GM19372 (cell line): ENCODE measurements around the gene ZNF823.

Source experiments
- ATAC-seq: cut with Tn5 transposase; IDR thresholded peaks from one replicate; pipeline ENCODE4 v1.9.1; 2021; ENCODE audit warnings: mild to moderate bottlenecking, low read depth, moderate library complexity; ENCODE audit not compliant: unreplicated experiment

Gene ZNF823

GRCh38 chr19:11745869-11746268 is 7.1 kb upstream of the ZNF823 start:
- no peak for ATAC-seq

GRCh38 chr19:11737964-11738745 is 591 bp downstream of the ZNF823 start:
- ATAC-seq, result peak; percentile 37

- no peak for ATAC-seq
Observed at GRCh38 chr19:11736696-11737095, 2.0 kb downstream of the ZNF823 start.

GRCh38 chr19:11735375-11735774 is 3.4 kb downstream of the ZNF823 start:
- ATAC-seq, result no peak

- no peak for ATAC-seq
Observed at GRCh38 chr19:11729586-11729985, 9.2 kb downstream of the ZNF823 start.

DNA sequence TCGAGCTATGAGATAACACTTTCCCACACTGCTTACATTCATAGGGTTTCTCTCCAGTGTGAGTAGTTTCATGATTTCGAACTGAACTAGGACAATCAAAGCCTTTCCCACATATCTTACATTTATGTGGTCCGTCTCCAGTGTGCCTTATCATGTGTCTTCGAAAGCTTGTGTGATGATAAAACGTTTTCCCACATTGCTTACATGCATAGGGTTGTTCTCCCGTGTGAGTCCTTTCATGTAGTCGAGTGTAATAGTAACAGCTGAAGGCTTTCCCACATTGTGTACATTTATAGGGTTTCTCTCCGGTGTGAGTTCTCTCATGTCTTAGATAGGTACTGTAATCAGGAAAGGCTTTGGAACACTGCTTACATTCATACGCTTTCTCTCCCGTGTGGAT is 16.3 kb downstream of the ZNF823 start:
- ATAC-seq, result no peak

- no peak for ATAC-seq
Observed at GRCh38 chr19:11721681-11722080, 17.1 kb downstream of the ZNF823 start.

DNA sequence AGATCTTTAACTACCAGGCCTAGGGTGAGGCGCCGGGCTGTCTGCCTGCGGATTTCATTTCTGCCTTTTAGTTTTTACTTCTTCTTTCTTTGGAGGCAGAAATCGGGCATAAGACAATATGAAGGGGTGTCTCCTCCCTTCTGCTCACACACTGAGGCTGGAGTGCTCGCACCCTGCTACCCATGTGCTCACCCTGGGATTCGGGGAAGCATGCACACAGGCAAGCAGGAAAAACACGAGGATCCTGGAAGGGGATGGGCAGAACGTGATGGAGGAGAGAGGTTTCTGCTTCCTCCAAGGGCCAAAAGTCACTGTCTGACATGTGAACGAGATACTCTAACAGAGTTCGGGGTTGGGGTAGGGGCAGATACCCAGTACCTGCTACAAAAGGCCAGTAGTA is 28.4 kb downstream of the ZNF823 start:
- ATAC-seq, result no peak

- ATAC-seq, result no peak
Observed at GRCh38 chr19:11708457-11708856, 30.3 kb downstream of the ZNF823 start.

DNA sequence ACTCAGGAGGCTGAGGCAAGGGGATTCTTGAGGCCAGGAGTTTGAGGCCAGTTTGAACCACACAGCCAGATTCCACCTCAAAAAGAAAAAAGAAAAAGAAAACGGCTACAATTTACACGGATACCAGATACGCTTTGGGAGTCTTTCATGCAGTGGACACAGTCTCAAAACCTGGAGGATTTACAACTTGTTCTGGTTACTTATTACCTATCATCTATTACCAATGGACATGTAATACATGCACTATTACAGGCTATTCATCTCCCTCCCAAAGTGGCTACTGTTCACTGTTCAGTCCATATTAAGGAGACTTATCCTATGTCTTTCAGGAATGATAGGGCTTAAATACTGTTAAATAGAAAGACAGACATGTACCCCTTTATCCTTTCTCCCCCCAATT is 33.3 kb downstream of the ZNF823 start:
- ATAC-seq, result no peak

GRCh38 chr19:11704626-11705025 is 34.1 kb downstream of the ZNF823 start:
- no peak for ATAC-seq

DNA sequence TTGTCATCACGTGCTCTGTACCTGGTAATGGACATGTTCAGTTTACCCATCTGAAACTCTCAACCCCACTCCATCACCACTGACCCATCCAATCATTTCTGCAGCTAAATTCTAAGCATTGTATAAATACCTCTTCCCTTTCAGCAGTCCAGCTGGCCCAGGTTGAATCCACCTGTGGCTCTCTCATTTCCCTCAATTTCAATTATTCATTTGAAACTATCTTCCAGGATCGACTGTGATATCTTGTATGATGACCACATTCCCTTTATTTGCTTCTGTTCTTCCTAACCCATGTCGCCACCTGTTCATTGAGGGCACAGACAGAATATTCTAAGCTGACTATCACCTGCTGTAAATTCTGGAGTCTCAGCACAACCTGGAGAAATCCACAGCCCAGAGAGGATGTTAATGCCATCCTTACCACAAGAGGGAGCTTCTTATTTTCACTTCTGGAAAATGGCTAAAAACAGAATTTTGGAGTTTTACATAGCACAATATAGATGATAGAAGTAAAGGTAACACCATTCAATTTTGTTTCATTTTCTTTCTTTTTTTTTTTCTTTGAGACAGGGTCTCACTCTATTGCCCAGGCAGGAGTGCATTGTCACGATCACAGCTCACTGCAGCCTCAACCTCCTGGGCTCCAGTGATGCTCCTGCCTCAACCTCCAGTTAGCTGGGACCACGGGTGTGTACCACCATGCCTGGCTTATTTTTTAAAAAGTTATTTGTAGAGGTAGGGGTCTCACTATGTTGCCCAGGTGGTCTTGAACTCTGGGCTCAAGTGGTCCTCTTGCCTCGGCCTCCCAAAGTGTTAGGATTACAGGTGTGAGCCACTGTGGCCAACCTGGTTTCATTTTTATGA is 38.6 kb downstream of the ZNF823 start:
- no peak for ATAC-seq

DNA sequence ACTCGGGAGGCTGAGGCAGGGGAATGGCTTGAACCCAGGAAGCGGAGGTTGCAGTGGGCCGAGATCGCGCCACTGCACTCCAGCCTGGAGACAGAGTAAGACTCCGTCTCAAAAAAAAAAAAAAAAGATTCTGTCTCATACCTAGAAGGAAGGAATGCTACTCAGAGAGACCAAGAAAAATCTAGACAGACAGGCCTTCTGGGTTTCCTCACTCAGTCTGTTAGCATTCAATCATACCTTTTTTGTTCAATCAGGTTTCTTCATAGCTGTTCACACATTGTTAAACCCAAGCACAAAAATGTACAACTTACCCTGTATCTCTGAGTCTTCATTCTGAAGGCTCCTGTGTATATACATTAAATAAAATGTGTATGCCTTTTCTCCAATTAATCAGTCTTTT is 40.5 kb downstream of the ZNF823 start:
- ATAC-seq, result no peak

GRCh38 chr19:11697284-11697855 is 41.4 kb downstream of the ZNF823 start:
- no peak for ATAC-seq

DNA sequence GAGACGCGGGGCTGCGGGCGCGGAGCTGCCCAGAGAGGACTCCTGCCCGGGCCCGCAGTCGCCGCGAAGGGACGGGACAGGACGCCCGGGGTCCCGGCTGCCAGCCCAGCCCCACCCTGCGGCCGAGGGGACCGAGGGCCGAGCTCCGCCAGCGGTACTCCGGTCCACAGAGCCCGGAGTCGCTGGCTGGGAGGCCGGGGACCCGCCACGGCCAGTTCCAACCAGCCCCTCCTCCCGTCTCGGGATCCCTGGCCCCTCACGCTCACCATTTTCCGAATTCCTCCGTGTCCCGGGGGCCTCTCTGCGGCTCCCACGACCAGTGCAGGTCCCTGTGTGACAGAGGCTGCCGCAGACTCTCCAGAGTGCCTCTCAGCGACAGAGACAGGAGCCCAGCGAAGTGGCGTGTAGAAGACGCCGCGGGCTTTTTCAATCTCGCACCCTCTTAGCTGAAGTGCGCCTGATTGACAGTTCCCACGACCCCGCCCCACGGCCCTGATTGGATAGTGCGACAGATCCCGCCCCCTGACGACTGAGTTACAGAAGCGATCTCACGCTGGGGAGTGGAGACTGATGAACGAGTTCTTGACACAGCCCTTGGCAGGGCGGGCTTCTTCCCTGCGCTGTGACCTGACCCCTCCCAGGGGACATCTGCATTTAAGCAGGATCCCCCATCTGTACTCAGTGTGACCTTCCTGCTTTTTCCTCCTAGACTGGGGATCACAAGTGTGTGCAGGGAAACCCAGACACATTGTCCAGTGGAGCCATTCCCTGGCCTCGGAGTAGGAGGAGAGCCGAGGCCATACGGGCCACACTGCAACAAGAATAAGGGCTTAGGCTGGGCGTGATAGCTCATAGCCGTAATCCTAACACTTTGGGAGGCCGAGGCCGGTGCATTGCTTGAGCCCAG is 44.0 kb downstream of the ZNF823 start:
- no peak for ATAC-seq

GRCh38 chr19:11693505-11694499 is 44.9 kb downstream of the ZNF823 start:
- ATAC-seq, result no peak

GRCh38 chr19:11692127-11692790 is 46.5 kb downstream of the ZNF823 start:
- no peak for ATAC-seq
